HG02678 (cell line): ENCODE results near the gene ADGRF5.

ENCODE experiments used
- ATAC-seq: cut with Tn5 transposase; IDR thresholded peaks from one replicate; pipeline ENCODE4 v1.9.1; 2021; ENCODE audit warnings: mild to moderate bottlenecking, moderate library complexity; ENCODE audit not compliant: unreplicated experiment

Gene ADGRF5

GRCh38 chr6:46932526-46933319 is 11.0 kb upstream of the ADGRF5 start:
- no peak for ATAC-seq

- ATAC-seq: no peak
These were observed 9.7 kb upstream of the ADGRF5 start for GRCh38 chr6:46931416-46931815.

GRCh38 chr6:46930331-46930730 is 8.6 kb upstream of the ADGRF5 start:
- ATAC-seq: no peak

- no peak for ATAC-seq
These were observed 5.3 kb upstream of the ADGRF5 start for GRCh38 chr6:46927066-46927465.

- no peak for ATAC-seq
These were observed 4.7 kb upstream of the ADGRF5 start for GRCh38 chr6:46926481-46926880.

DNA sequence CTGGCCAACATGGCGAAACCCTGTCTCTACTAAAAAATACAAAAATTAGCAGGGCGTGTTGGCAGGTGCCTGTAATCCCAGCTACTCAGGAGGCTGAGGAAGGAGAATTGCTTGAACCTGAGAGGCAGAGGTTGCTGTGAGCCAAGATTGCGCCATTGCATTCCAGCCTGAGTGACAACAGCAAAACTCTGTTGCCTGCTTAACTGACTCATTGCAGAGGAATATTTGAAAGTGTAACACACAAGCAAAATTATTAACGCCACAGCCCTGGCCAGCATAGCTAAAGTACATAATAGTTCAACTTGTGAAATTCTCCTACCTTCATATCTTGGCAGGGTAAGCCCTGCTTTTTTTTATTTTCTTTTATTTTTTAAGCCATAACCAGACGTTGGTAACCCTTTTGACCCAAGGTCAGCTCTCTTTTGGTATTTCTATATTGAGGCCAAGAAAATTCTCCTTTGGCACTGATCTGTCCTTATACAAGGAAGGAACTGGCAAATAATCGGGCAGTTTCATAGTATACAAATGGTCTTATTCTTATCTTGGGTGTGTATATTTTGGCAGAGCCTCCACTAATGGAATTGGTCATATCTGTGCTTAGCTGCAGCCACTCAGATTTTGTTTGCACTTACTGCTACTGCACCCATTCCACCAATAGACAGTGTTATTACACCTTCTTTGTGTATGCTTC is 4.0 kb upstream of the ADGRF5 start:
- no peak for ATAC-seq

DNA sequence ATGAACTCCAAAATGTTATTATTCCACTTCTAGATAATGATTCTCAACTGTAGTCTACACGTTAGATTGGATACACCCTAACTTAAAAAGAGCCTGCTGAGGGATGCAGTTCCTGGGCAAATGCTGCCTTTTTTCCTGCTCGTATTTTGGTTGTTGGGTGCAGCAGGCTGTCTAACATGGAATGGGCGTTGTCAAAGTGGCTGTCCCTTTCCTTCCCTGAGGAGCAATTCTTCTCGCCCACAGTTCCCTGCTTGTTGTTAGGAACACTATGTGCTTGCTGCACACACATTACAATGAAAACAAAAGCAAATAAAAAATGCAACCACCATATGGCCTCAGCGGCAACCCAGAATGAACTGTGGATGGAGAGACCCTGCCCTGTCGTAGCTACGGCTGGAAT is 1.7 kb upstream of the ADGRF5 start:
- ATAC-seq: no peak

DNA sequence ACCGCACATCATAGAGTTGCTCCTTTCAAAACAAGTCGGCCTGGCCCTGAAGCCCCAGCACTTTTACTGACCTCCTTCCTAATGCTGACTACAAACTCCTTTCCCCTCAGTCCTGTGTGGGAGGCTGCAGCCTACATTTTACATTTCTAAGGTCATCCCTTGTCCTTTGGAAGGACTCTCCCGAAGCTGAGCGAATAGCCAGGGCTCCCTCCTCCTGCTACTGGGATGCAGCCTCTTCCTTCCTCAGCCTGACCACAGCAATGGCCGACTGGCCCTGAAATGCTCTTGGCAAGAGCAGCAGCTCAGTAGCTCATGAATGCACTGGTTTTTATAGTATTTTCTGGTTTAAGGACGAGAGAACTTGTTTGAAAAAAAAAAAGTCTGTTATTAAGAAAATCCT is 679 bp downstream of the ADGRF5 start:
- no peak for ATAC-seq

DNA sequence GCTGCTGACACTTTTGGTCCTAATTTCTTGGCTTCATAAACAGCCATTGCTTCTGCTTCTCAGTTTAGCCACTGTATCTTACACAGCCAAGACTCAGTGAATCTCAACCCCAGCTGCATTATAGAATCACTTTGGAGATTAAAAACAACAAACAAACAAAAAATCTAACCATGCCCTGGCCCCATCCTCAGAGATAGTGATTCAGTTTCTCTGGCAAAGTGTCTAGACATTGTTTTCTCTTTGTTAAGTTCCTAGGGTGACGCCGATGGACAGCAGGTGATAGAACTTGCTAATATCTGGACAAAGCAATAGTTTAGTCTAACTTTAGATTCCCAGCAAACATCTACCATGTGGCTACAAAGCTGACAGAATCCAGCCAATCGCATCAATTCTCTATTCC is 2.9 kb downstream of the ADGRF5 start:
- no peak for ATAC-seq

DNA sequence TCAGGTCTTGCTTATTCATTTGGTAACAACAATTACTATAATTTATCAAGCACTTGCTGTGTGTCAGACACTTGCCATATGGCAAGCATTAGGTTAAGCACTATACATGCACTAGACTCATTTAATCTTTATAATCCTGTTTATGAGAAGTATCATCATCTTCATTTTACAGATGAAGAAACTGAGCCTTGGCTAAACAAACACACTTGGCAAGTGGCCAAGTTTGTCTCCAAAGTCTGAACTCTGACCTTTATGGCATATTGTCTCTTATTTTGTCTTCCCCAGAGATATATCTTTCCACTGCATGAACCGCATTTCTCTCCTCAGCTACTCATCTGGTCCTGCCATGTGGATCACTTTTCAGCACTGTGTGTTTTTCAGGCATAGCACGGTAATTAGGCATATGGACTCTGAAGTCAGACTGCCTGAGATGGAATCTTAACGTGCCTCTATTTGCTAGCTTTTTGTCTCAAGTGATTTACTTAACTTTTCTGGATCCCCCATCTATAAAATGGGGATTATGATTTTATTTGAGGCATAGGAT is 4.7 kb downstream of the ADGRF5 start:
- ATAC-seq: no peak

DNA sequence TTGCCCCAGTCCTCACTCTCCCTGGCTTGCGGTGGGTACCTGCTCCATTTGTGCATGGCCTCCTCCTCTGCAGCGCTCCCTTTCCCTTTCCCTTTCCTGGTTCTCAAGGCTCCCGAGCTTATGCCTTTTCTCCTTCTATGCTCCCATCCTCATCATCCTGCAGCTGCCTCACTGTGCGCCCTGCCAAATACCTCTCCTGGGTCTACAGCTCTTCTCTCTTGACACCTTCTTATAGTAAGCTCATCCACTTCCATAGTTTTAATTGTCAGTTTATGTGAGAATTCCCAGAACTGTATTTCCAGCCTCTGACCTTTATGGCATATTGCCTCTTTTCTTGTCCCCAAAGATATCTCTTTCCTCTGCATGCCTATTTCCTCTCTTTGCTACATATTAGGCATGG is 5.9 kb downstream of the ADGRF5 start:
- ATAC-seq: no peak

- ATAC-seq: no peak
These were observed 6.4 kb downstream of the ADGRF5 start for GRCh38 chr6:46915380-46915779.

GRCh38 chr6:46914279-46914810 is 7.4 kb downstream of the ADGRF5 start:
- ATAC-seq: no peak

GRCh38 chr6:46909371-46909770 is 12.4 kb downstream of the ADGRF5 start:
- no peak for ATAC-seq

DNA sequence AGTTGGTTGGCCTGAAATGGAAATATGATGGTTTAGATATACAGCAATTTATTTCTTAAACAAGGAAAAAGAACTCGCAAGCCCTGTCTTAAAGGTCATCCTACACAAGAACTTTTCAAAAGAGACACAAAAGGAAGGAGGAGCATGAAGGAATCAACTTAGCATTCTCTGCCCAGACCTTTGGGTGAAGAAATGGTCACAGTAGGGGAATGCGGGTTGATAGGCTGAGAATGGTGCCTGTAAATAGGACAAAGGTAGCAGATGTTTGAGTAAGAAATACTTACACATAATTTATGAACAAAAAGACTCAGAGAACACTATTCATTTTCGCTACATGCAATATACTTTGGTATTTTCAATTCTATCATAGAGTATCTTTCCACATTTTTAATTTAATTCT is 15.0 kb downstream of the ADGRF5 start:
- no peak for ATAC-seq

GRCh38 chr6:46904117-46904516 is 17.6 kb downstream of the ADGRF5 start:
- no peak for ATAC-seq

DNA sequence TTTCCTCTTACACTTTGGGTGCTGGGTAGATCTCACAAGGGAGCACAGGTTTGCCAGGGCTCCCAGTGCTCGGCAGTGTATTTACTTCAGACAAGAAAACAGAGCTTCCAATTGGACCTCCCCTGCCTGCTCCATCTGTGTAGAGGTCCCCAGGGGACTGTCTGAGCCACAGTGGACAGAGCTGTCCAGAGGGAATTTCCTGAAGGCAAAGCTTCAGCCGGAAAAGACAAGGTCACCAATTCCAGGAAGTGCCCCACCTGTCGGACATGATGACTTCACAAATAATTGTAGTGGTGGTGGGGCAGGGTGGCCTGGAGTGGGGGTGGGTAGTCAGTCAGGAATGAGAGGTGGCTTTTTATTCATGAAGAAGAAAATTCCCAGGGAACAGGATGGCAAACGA is 18.6 kb downstream of the ADGRF5 start:
- ATAC-seq: no peak

- ATAC-seq: no peak
These were observed 19.8 kb downstream of the ADGRF5 start for GRCh38 chr6:46901882-46902314.

DNA sequence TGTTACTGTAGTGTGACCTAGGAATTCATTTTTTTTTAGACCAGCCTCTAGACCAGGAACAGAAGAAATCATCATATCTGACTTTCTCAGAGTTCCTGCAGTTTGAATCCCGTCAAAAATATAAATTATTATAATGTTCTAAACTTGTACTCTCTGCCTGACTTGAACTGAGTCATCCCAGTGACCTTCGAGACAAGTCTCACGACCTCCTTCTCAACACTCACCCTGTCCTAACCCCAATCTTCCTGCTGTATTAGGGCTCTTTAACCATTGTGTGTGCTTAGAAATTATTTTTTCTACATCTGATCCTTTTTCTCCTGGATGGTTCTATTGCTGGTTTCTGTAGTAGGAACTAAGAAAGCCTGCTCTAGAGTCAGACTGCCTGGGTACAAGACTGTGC is 21.5 kb downstream of the ADGRF5 start:
- ATAC-seq: no peak

DNA sequence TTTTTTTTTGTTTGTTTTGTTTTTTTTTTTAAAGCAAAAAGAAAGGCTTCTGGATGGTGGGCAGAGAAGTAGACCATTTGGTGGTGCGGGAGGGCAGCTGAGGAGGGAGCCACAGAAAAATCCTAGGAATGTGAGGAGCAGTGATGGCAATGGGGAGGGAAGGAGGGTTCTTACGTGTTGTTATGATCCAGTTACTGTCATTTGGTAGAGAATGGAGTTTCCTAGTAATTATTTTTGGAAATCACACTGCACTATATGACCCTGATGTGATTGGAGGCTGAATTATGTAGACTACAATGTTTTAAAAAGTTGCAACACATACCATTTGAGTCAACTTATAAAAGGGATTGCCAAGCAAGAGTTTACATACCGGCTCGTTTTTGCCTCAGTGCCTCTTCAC is 22.1 kb downstream of the ADGRF5 start:
- no peak for ATAC-seq

- no peak for ATAC-seq
These were observed 23.7 kb downstream of the ADGRF5 start for GRCh38 chr6:46898006-46898405.

GRCh38 chr6:46896871-46897270 is 24.9 kb downstream of the ADGRF5 start:
- ATAC-seq: no peak
